ENCODE data around the gene BLTP3B. TPM values are rescaled to one million over a fixed set of nuclear protein-coding genes. Genes with fewer than 3 reads are reported as not detected.
A peak's percentile ranks its signal among the peaks of the same experiment; 100 is the strongest.

The BLTP3B gene
- total and polyA plus RNA-seq, 2 of the 13 experiments (the other 11 are each of a cell fraction or from before 2014, with no cell fraction given), result 15.6 to 24.4 TPM

- TF ChIP-seq GLMP (CRISPR knock-in tag; IDR thresholded peaks at IDR 0.05; ENCODE audit: borderline replicate concordance), result no peak
- no peak for TF ChIP-seq ZNF557 (CRISPR knock-in tag; IDR thresholded peaks at IDR 0.05)
- TF ChIP-seq GTF3A (CRISPR knock-in tag; conservative IDR thresholded peaks at IDR 0.05), result no peak; the same call in 1 of the 2 replicates
- TF ChIP-seq RFXAP (CRISPR knock-in tag; IDR thresholded peaks at IDR 0.05; ENCODE audit: borderline replicate concordance), result peak; percentile 20; the same call in 1 of the 2 replicates
- peak; percentile 17; the same call in 1 of the 2 replicates for TF ChIP-seq CBFB (CRISPR knock-in tag; IDR thresholded peaks at IDR 0.05)
- TF ChIP-seq ZNF343 (CRISPR knock-in tag; IDR thresholded peaks at IDR 0.05), result no peak
- no peak for TF ChIP-seq RFX5 (IDR thresholded peaks at IDR 0.05; ENCODE audit: low read depth, low read length)
- peak; percentile 79; the same call in 1 of the 2 replicates for TF ChIP-seq ZNF547 (CRISPR knock-in tag; IDR thresholded peaks at IDR 0.05)
- no peak for TF ChIP-seq NBN (conservative IDR thresholded peaks at IDR 0.05)
- no peak for TF ChIP-seq SOX6 (IDR thresholded peaks at IDR 0.05)
- peak; percentile 59 for TF ChIP-seq SOX6 (CRISPR knock-in tag; IDR thresholded peaks at IDR 0.05)
- TF ChIP-seq RAD21 (CRISPR knock-in tag; IDR thresholded peaks at IDR 0.05), result no peak; the same call in none of the 2 replicates
- peak; percentile 30; the same call in 1 of the 2 replicates for TF ChIP-seq SP4 (CRISPR knock-in tag; IDR thresholded peaks at IDR 0.05)
- 0 out of 2 replicates have a peak, but pooled peaks have one; percentile 27 for TF ChIP-seq ZNF256 (CRISPR knock-in tag; conservative IDR thresholded peaks at IDR 0.05)
- TF ChIP-seq ASH2L (IDR thresholded peaks at IDR 0.05; ENCODE audit: insufficient read length, low read depth, low read length), result peak; percentile 82
- TF ChIP-seq ZNF276 (CRISPR knock-in tag; IDR thresholded peaks at IDR 0.05; ENCODE audit: low read depth), result no peak
- no peak for TF ChIP-seq CREB3 (CRISPR knock-in tag; IDR thresholded peaks at IDR 0.05)
- TF ChIP-seq MIER2 (CRISPR knock-in tag; IDR thresholded peaks at IDR 0.05), result no peak
- no peak for TF ChIP-seq FOXM1 (CRISPR knock-in tag; IDR thresholded peaks at IDR 0.05)
- TF ChIP-seq ZNF460 (CRISPR knock-in tag; IDR thresholded peaks at IDR 0.05; ENCODE audit: borderline replicate concordance), result no peak
- TF ChIP-seq ZMAT5 (CRISPR knock-in tag; IDR thresholded peaks at IDR 0.05; ENCODE audit: borderline replicate concordance, low read depth), result no peak
- no peak for TF ChIP-seq ZFP62 (CRISPR knock-in tag; IDR thresholded peaks at IDR 0.05)
- TF ChIP-seq DDIT3 (CRISPR knock-in tag; IDR thresholded peaks at IDR 0.05), result no peak
- no peak for TF ChIP-seq ZNF350 (CRISPR knock-in tag; IDR thresholded peaks at IDR 0.05; ENCODE audit: borderline replicate concordance, low read depth)
These were observed 450 bp downstream of the BLTP3B start (continued) for GRCh38 chr12:100141998-100142850.

Measured in HepG2 (cell line).